ENCODE data around the gene CAPN9. TPM values are rescaled to one million over a fixed set of nuclear protein-coding genes. Genes with fewer than 3 reads are reported as not detected.
A peak's percentile ranks its signal among the peaks of the same experiment; 100 is the strongest.

Gene CAPN9
- total and polyA plus RNA-seq, 2 experiments from 2014 or later, result 0.98 to 3.7 TPM

DNA sequence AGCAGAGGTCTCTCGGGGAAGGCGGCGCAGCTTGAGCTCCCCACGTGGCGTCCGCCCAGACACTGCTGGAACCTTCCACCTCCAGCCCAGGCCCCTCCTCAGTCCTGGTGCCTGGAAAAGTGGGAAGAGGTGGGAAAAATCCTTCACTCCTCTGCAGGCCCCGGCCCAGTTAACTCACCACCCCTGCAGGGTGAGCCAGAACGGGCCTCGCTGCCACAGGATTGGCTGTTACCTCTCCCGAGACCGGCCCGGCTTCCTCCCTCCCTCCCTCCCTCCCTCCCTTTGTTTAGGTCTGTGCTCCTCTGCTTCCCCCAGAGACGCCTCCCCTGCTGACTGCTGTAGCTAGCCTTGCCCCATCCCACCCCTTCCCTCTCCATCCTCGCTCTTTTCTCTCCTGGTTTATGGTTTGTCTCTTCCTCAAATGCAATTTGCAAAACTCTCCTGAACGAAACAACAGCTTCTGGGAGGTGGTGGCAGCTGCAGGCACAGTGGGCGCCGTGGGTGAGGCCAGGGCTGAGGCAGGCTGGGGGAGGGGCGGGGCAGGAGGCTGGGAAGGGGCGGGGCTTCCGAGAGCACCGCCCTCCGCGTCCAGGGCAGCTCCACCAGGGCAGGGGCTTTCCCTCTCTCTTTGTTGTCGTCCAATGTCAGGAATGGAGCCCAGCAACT is 6.5 kb downstream of the CAPN9 start:
- H3K27me3 ChIP-seq, result no peaks in the 10 kb centered on the region
- WGBS (ENCODE audit: low lambda C conversion rate, missing lambda C conversion rate), result 41% methylated on average over 23 of the region's 24 CpGs
- peak overlapping the region; percentile 45 for H3K4me2 ChIP-seq
- H4K20me1 ChIP-seq (ENCODE audit: insufficient read depth, poor library complexity, severe bottlenecking), result no peaks in the 10 kb centered on the region
- H3K4me3 ChIP-seq, result no peak overlapping the region
- peak overlapping the region; percentile 9 for H2AFZ ChIP-seq
- DNase-seq (ENCODE audit: low spot score), result peak; percentile 70
- H3K4me1 ChIP-seq (ENCODE audit: insufficient read depth), result peaks cover 46% of the 10 kb centered on the region
- no peak for TF ChIP-seq EZH2phosphoT487 (IDR thresholded peaks at IDR 0.05; ENCODE audit: low read depth, severe bottlenecking, unreplicated experiment)
- peak overlapping the region; percentile 63 for H3K27ac ChIP-seq
- no peaks in the 10 kb centered on the region for H3K9me3 ChIP-seq (ENCODE audit: low read depth)
- no peaks in the 10 kb centered on the region for H3K9me2 ChIP-seq (replicated peaks; ENCODE audit: insufficient read depth)
- no peaks in the 10 kb centered on the region for H3K36me3 ChIP-seq (replicated peaks; ENCODE audit: insufficient read depth, low read depth)
- no peaks in the 10 kb centered on the region for H3K79me2 ChIP-seq

DNA sequence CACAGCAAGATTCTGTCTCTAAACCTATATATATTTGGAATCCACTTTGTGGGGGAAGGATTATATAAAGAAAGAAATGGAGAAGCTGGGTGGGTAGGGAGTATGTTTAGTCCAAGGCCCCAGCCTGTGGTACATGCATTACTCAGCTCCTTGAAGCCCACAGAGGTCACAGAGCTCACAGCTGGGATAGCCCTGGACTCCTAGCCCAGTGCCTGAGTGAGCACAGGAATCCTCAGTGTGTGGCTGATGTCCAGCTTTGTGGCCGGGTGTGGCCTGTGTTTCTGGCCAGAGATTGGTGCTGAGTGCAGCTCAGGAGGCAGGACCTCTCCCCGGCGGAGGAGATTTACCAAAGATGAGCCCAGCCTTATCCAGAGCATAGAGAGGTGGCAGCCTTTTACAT is 7.6 kb downstream of the CAPN9 start:
- H3K4me2 ChIP-seq, result no peak overlapping the region
- DNase-seq (ENCODE audit: low spot score), result no peak
- H3K9me2 ChIP-seq (replicated peaks; ENCODE audit: insufficient read depth), result no peaks in the 10 kb centered on the region
- H3K4me3 ChIP-seq, result no peak overlapping the region
- WGBS (ENCODE audit: low lambda C conversion rate, missing lambda C conversion rate), result 88% methylated on average over 3 of the region's 3 CpGs
- H3K27me3 ChIP-seq, result no peaks in the 10 kb centered on the region
- H4K20me1 ChIP-seq (ENCODE audit: insufficient read depth, poor library complexity, severe bottlenecking), result no peaks in the 10 kb centered on the region
- H2AFZ ChIP-seq, result no peak overlapping the region
- H3K79me2 ChIP-seq, result no peaks in the 10 kb centered on the region
- TF ChIP-seq EZH2phosphoT487 (IDR thresholded peaks at IDR 0.05; ENCODE audit: low read depth, severe bottlenecking, unreplicated experiment) (no peak), EZH2 (IDR thresholded peaks at IDR 0.05; ENCODE audit: borderline replicate concordance) (no peak)
- TF ChIP-seq, protein P1, sequence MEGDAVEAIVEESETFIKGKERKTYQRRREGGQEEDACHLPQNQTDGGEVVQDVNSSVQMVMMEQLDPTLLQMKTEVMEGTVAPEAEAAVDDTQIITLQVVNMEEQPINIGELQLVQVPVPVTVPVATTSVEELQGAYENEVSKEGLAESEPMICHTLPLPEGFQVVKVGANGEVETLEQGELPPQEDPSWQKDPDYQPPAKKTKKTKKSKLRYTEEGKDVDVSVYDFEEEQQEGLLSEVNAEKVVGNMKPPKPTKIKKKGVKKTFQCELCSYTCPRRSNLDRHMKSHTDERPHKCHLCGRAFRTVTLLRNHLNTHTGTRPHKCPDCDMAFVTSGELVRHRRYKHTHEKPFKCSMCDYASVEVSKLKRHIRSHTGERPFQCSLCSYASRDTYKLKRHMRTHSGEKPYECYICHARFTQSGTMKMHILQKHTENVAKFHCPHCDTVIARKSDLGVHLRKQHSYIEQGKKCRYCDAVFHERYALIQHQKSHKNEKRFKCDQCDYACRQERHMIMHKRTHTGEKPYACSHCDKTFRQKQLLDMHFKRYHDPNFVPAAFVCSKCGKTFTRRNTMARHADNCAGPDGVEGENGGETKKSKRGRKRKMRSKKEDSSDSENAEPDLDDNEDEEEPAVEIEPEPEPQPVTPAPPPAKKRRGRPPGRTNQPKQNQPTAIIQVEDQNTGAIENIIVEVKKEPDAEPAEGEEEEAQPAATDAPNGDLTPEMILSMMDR (IDR thresholded peaks at IDR 0.05; ENCODE audit: poor library complexity), result no peak
- H3K9me3 ChIP-seq (ENCODE audit: low read depth), result no peaks in the 10 kb centered on the region
- H3K27ac ChIP-seq, result no peak overlapping the region
- H3K36me3 ChIP-seq (replicated peaks; ENCODE audit: insufficient read depth, low read depth), result no peaks in the 10 kb centered on the region
- H3K4me1 ChIP-seq (ENCODE audit: insufficient read depth), result peaks cover 48% of the 10 kb centered on the region

DNA sequence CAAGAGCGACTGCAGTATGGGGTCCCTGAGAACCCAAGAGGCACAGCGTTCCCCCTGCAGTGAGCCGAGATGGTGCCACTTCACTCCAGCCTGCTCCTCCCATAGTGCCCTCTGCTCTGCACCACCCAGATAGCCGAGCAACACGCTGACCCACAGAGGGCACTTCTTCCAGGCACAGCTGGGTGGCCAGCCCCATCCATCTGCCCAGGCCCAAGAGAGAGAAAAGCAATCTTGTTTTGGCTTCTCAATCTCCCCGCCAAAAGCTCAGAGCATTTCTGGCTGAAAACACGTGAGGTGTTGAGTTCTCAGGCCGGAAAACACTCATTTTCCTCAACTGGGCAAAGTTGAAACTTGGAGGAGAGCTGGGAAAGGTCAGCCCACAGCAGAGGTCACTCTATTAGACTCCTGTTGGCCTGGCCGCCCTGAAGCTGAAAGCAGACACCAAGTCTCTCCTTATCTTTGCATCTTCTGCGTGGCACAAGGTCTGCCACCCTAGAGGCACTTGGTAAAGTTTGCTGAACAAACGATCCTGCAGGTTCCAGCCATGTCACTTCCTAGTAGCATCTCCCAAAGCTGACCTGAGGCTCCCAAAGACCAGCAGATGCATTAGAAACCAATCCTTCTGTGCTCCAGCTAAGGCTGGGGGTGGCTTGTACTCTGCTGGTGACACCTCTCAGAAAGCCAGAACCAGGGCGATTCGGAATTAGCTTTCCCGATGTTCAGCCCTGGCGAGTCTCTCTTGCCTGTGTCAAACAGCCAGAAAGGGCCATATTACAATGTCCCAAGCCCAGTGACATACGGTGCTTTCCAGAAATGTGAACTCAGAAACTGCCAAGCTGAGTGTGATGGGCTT is 10.9 kb downstream of the CAPN9 start:
- no peak overlapping the region for H3K4me3 ChIP-seq
- no peaks in the 10 kb centered on the region for H3K79me2 ChIP-seq
- no peak overlapping the region for H3K4me2 ChIP-seq
- no peak for DNase-seq (ENCODE audit: low spot score)
- H4K20me1 ChIP-seq (ENCODE audit: insufficient read depth, poor library complexity, severe bottlenecking), result no peaks in the 10 kb centered on the region
- WGBS (ENCODE audit: low lambda C conversion rate, missing lambda C conversion rate), result 76% methylated on average over 16 of the region's 16 CpGs
- no peaks in the 10 kb centered on the region for H3K27me3 ChIP-seq
- no peaks in the 10 kb centered on the region for H3K9me2 ChIP-seq (replicated peaks; ENCODE audit: insufficient read depth)
- no peak overlapping the region for H2AFZ ChIP-seq
- TF ChIP-seq, protein P1 (IDR thresholded peaks at IDR 0.05; ENCODE audit: poor library complexity), result no peak
- no peak for TF ChIP-seq EZH2 (IDR thresholded peaks at IDR 0.05; ENCODE audit: borderline replicate concordance)
- no peak for TF ChIP-seq EZH2phosphoT487 (IDR thresholded peaks at IDR 0.05; ENCODE audit: low read depth, severe bottlenecking, unreplicated experiment)
- H3K27ac ChIP-seq, result peak overlapping the region; percentile 45
- no peaks in the 10 kb centered on the region for H3K36me3 ChIP-seq (replicated peaks; ENCODE audit: insufficient read depth, low read depth)
- no peaks in the 10 kb centered on the region for H3K9me3 ChIP-seq (ENCODE audit: low read depth)
- peaks cover 17% of the 10 kb centered on the region for H3K4me1 ChIP-seq (ENCODE audit: insufficient read depth)

Measured in hepatocyte (in vitro differentiated cells).